ENCODE results near the gene RAD9A.
A peak's percentile ranks its signal among the peaks of the same experiment; 100 is the strongest.

RAD9A gene

GRCh38 chr11:67437082-67437808 lies 45.5 kb downstream of the RAD9A start, which contains the start of gene PTPRCAP:
PTPRCAP (minus strand) TSS chr11:67437682; CDS start chr11:67437619, 63 bp downstream.
- no peak within 1 kb of the TSS for H2AFZ ChIP-seq (ENCODE audit: low read depth, low read length)
- peaks cover 48% of the 10 kb centered on the region for H3K79me2 ChIP-seq (ENCODE audit: low read length)
- H3K36me3 ChIP-seq (replicated peaks; ENCODE audit: low read depth, low read length): peaks cover 39% of the 10 kb centered on the region
- no peaks in the 10 kb centered on the region for H3K9me3 ChIP-seq (ENCODE audit: insufficient read depth, low read length)
- peak within 1 kb of the TSS; percentile 99 for H3K9ac ChIP-seq (ENCODE audit: low read length)
- peak within 1 kb of the TSS; percentile 96 for H3K27ac ChIP-seq (ENCODE audit: low read length)
- no peaks in the 10 kb centered on the region for H3K27me3 ChIP-seq (ENCODE audit: low read depth, low read length)
- no peaks in the 10 kb centered on the region for H4K20me1 ChIP-seq (ENCODE audit: insufficient read depth, low read length)
- H3K4me2 ChIP-seq (ENCODE audit: low read length): peak within 1 kb of the TSS; percentile 99
- H3K4me1 ChIP-seq (ENCODE audit: low read length): peaks cover 58% of the 10 kb centered on the region
- H3K4me3 ChIP-seq (ENCODE audit: low read length): peak within 1 kb of the TSS; percentile 83
- TF ChIP-seq EZH2phosphoT487 (IDR thresholded peaks at IDR 0.05; ENCODE audit: low read depth) (no peak), CTCF (IDR thresholded peaks at IDR 0.05; ENCODE audit: low read depth, low read length) (no peak)

GRCh38 chr11:67437809-67438157 lies 46.0 kb downstream of the RAD9A start:
- Histone ChIP-seq H4K20me1 (ENCODE audit: insufficient read depth, low read length) (no peaks in the 10 kb centered on the region), H3K36me3 (replicated peaks; ENCODE audit: low read depth, low read length) (peaks cover 39% of the 10 kb centered on the region), H3K4me2 (ENCODE audit: low read length) (peak overlapping the region; percentile 99), H3K9me3 (ENCODE audit: insufficient read depth, low read length) (no peaks in the 10 kb centered on the region), H3K79me2 (ENCODE audit: low read length) (peaks cover 48% of the 10 kb centered on the region), H3K27me3 (ENCODE audit: low read depth, low read length) (no peaks in the 10 kb centered on the region), H3K4me1 (ENCODE audit: low read length) (peaks cover 60% of the 10 kb centered on the region), H3K27ac (ENCODE audit: low read length) (peak overlapping the region; percentile 96), H3K9ac (ENCODE audit: low read length) (peak overlapping the region; percentile 99), H2AFZ (ENCODE audit: low read depth, low read length) (no peak overlapping the region), H3K4me3 (ENCODE audit: low read length) (peak overlapping the region; percentile 83)
- TF ChIP-seq EZH2phosphoT487 (IDR thresholded peaks at IDR 0.05; ENCODE audit: low read depth) (no peak), CTCF (IDR thresholded peaks at IDR 0.05; ENCODE audit: low read depth, low read length) (no peak)

GRCh38 chr11:67438158-67438902 lies 46.5 kb downstream of the RAD9A start:
- peak overlapping the region; percentile 83 for H3K4me3 ChIP-seq (ENCODE audit: low read length)

More at GRCh38 chr11:67438158-67438902, 46.5 kb downstream of the RAD9A start:
- Histone ChIP-seq H2AFZ (ENCODE audit: low read depth, low read length) (no peak overlapping the region), H3K79me2 (ENCODE audit: low read length) (peaks cover 48% of the 10 kb centered on the region), H3K9ac (ENCODE audit: low read length) (peak overlapping the region; percentile 99), H3K9me3 (ENCODE audit: insufficient read depth, low read length) (no peaks in the 10 kb centered on the region), H3K36me3 (replicated peaks; ENCODE audit: low read depth, low read length) (peaks cover 34% of the 10 kb centered on the region), H4K20me1 (ENCODE audit: insufficient read depth, low read length) (no peaks in the 10 kb centered on the region), H3K27me3 (ENCODE audit: low read depth, low read length) (no peaks in the 10 kb centered on the region), H3K27ac (ENCODE audit: low read length) (peak overlapping the region; percentile 96), H3K4me2 (ENCODE audit: low read length) (peak overlapping the region; percentile 99), H3K4me1 (ENCODE audit: low read length) (peaks cover 62% of the 10 kb centered on the region)
- TF ChIP-seq CTCF (IDR thresholded peaks at IDR 0.05; ENCODE audit: low read depth, low read length) (peak; percentile 22), EZH2phosphoT487 (IDR thresholded peaks at IDR 0.05; ENCODE audit: low read depth) (no peak)
